A549 (cell line): ENCODE measurements around the gene CD69. TPM values are rescaled to one million over a fixed set of nuclear protein-coding genes. Genes with fewer than 3 reads are reported as not detected.

Experiments
- ATAC-seq, 2 experiments: fragments of 200-7000 bp in 1 of 2; fragments of >200 bp in 1 of 2; cut with Nextera tagmentation in 1 of 2; cut with Tn5 transposase in 1 of 2; 3 replicates each; pipeline versions ENCODE4 v1.8.0 to v1.9.1; 2018 to 2020; ENCODE audit warnings: mild to moderate bottlenecking in 1 of 2, moderate library complexity in 1 of 2
- CTCF ChIA-PET: fragments of 300-600 bp; sonication (Branson Sonifier 250); formaldehyde crosslinking; extraction: SDS; loops from one replicate; lab custom pipeline; 2021; ENCODE audit warnings: antibody characterized with exemption, inconsistent platforms; lab: Yijun Ruan, JAX
- POLR2A ChIA-PET: fragments of 350-600 bp; formaldehyde crosslinking; extraction: SDS; loops from one replicate; lab custom pipeline; 2021; ENCODE audit warnings: antibody characterized with exemption, inconsistent platforms; lab: Yijun Ruan, JAX
- DNase-seq, 2 experiments: peaks; one replicate each; pipeline versions ENCODE4 v3.0.0 to v3.0.0-alpha.2; 2011 to 2016; ENCODE audit warnings: low read depth in 1 of 2, low spot score in 1 of 2
- FAIRE-seq: peaks from 2 replicates; lab custom pipeline; 2011; peaks lifted over from hg19 to GRCh38; lab: Jason Lieb, UNC
- H3K27ac ChIP-seq, 2 experiments: fragments of >200 bp; sonication (Bioruptor Twin); formaldehyde crosslinking; 3 replicates each; pipeline ENCODE4 v1.5.1; 2016 to 2017
- H3K4me1 ChIP-seq: fragments of >200 bp; sonication (Bioruptor Twin); formaldehyde crosslinking; 3 replicates; pipeline ENCODE4 v1.6.1; 2016
- H3K4me2 ChIP-seq: fragments of >200 bp; sonication (Bioruptor Twin); formaldehyde crosslinking; 3 replicates; pipeline ENCODE4 v1.6.1; 2016
- H3K4me3 ChIP-seq: fragments of >200 bp; sonication (Bioruptor Twin); formaldehyde crosslinking; 3 replicates; pipeline ENCODE4 v1.5.1; 2016
- H3K9me3 ChIP-seq: fragments of >200 bp; sonication (Bioruptor Twin); formaldehyde crosslinking; 3 replicates; pipeline ENCODE4 v1.6.1; 2016
- CBX2 ChIP-seq: fragments of 200-600 bp; sonication (generic); IDR thresholded peaks from 2 replicates; pipeline ENCODE4 v1.6.1; 2016; ENCODE audit warnings: low read depth, mild to moderate bottlenecking, borderline replicate concordance
- CHD2 ChIP-seq: fragments of 150-350 bp; IDR thresholded peaks from 2 replicates; pipeline ENCODE4 v1.6.1; 2014; ENCODE audit warnings: low read length; ENCODE audit not compliant: partially characterized antibody
- CTCF ChIP-seq: fragments of >200 bp; sonication (Bioruptor Twin); formaldehyde crosslinking; IDR thresholded peaks from 3 replicates; pipeline ENCODE4 v1.5.1; 2016
- EHF ChIP-seq: fragments of 250-450 bp; sonication (Bioruptor Pico); IDR thresholded peaks from 2 replicates; pipeline ENCODE4 v1.5.0; 2020; ENCODE audit warnings: mild to moderate bottlenecking
- EP300 ChIP-seq, 2 experiments: fragments of >200 bp; sonication (Bioruptor Twin); formaldehyde crosslinking; IDR thresholded peaks; 2 replicates in 1 of 2; 3 replicates in 1 of 2; pipeline ENCODE4 v1.6.1; 2016 to 2017
- FOSL2 ChIP-seq, 2 experiments: fragments of 450-650 bp in 1 of 2; fragments of >200 bp in 1 of 2; sonication (Bioruptor Twin) in 1 of 2; formaldehyde crosslinking; IDR thresholded peaks; 2 replicates each; pipeline versions ENCODE4 v1.5.0 to v1.6.1; 2016 to 2020; ENCODE audit warnings: mild to moderate bottlenecking in 1 of 2, moderate library complexity in 1 of 2
- FOXS1 ChIP-seq: fragments of 250-450 bp; sonication (Bioruptor Pico); IDR thresholded peaks from 2 replicates; pipeline ENCODE4 v1.5.0; 2020; ENCODE audit warnings: mild to moderate bottlenecking, moderate library complexity
- HDAC2 ChIP-seq: fragments of 200-600 bp; sonication (generic); IDR thresholded peaks from 2 replicates; pipeline ENCODE4 v1.6.1; 2016
- HOXA7 ChIP-seq: fragments of 250-450 bp; sonication (Bioruptor Pico); IDR thresholded peaks from 2 replicates; pipeline ENCODE4 v1.5.0; 2020; ENCODE audit warnings: mild to moderate bottlenecking, moderate library complexity
- HOXB13 ChIP-seq: fragments of 250-450 bp; sonication (Bioruptor Pico); IDR thresholded peaks from 2 replicates; pipeline ENCODE4 v1.5.0; 2020; ENCODE audit warnings: low read depth, mild to moderate bottlenecking, moderate library complexity
- JUNB ChIP-seq: fragments of >200 bp; sonication (Bioruptor Twin); formaldehyde crosslinking; IDR thresholded peaks from 2 replicates; pipeline ENCODE4 v1.6.1; 2016
- KDM1A ChIP-seq: fragments of 200-600 bp; sonication (generic); IDR thresholded peaks from 2 replicates; pipeline ENCODE4 v1.6.1; 2016; ENCODE audit warnings: low read depth, mild to moderate bottlenecking
- KDM5A ChIP-seq: fragments of 200-600 bp; sonication (generic); IDR thresholded peaks from 2 replicates; pipeline ENCODE4 v1.6.1; 2016; ENCODE audit warnings: antibody characterized with exemption, mild to moderate bottlenecking
- MYC ChIP-seq: IDR thresholded peaks from 2 replicates; pipeline ENCODE4 v1.6.1; 2012; ENCODE audit warnings: mild to moderate bottlenecking, inconsistent platforms, low read length, improper control_type of control experiment, borderline replicate concordance
- NFE2L2 ChIP-seq: fragments of 150-350 bp; conservative IDR thresholded peaks from 2 replicates; pipeline ENCODE4 v1.6.1; 2014; ENCODE audit warnings: low read length
- NPAS2 ChIP-seq: fragments of 250-450 bp; sonication (Bioruptor Pico); IDR thresholded peaks from 2 replicates; pipeline ENCODE4 v1.8.0; 2022; ENCODE audit warnings: mild to moderate bottlenecking, moderate library complexity, borderline replicate concordance
- RARB ChIP-seq: fragments of 250-450 bp; sonication (Bioruptor Pico); IDR thresholded peaks from 2 replicates; pipeline ENCODE4 v1.8.0; 2021; ENCODE audit warnings: mild to moderate bottlenecking, moderate library complexity
- REST ChIP-seq: fragments of 200-600 bp; sonication (generic); IDR thresholded peaks from 2 replicates; pipeline ENCODE4 v1.6.1; 2016; ENCODE audit warnings: antibody characterized with exemption, mild to moderate bottlenecking, moderate library complexity
- SMC3 ChIP-seq: fragments of >200 bp; sonication (Bioruptor Twin); formaldehyde crosslinking; IDR thresholded peaks from 3 replicates; pipeline ENCODE4 v1.6.1; 2018; ENCODE audit warnings: inconsistent platforms
- SREBF2 ChIP-seq: fragments of 450-650 bp; IDR thresholded peaks from 2 replicates; pipeline ENCODE4 v1.6.1; 2014; ENCODE audit warnings: mild to moderate bottlenecking, moderate library complexity
- TP53 ChIP-seq: fragments of 250-450 bp; sonication (Bioruptor Pico); IDR thresholded peaks from 2 replicates; pipeline ENCODE4 v1.5.0; 2021; ENCODE audit warnings: mild to moderate bottlenecking, moderate library complexity
- ZC3H11A ChIP-seq: fragments of 450-650 bp; IDR thresholded peaks from 2 replicates; pipeline ENCODE4 v1.6.1; 2014; ENCODE audit warnings: antibody characterized with exemption, mild to moderate bottlenecking
- ZNF302 ChIP-seq: fragments of 250-450 bp; sonication (Bioruptor Pico); IDR thresholded peaks from 2 replicates; pipeline ENCODE4 v1.9.0; 2021; ENCODE audit warnings: inconsistent platforms, mild to moderate bottlenecking, moderate library complexity
- WGBS: methylation state at CpG from one replicate; pipeline ENCODE4 v1.1.6; 2017; ENCODE audit errors: missing lambda C conversion rate; 5-methylcytosine and 5-hydroxymethylcytosine counted together
- polyA plus RNA-seq, 4 experiments: library from polyadenylated mRNA; depleted of rRNA in 3 of 4; stranded (reverse); fragments of >200 nt; fragmentation: RNase III in 1 of 4; extraction: RNeasy Plus Mini Kit Qiagen cat#74134 plus additional on column Dnase treatment in 1 of 4; gene quantifications; 2 replicates in 3 of 4; 3 replicates in 1 of 4; pipeline ENCODE4 v1.2.3, GENCODE V29; 2011 to 2017
- TF ChIP-seq, protein P1 (sequence below): IDR thresholded peaks from 2 replicates; pipeline ENCODE4 v1.6.1; 2012
- TF ChIP-seq, protein P2 (sequence below): fragments of 250-450 bp; sonication (Bioruptor Pico); IDR thresholded peaks from 2 replicates; pipeline ENCODE4 v1.5.0; 2020; ENCODE audit warnings: low read depth, mild to moderate bottlenecking, moderate library complexity
- TF ChIP-seq, protein P3 (sequence below): fragments of 150-350 bp; IDR thresholded peaks from 2 replicates; pipeline ENCODE4 v1.6.1; 2014; ENCODE audit warnings: low read depth, mild to moderate bottlenecking, low read length
- TF ChIP-seq, protein P4 (sequence below): fragments of 450-650 bp; IDR thresholded peaks from 2 replicates; pipeline ENCODE4 v1.6.1; 2014; ENCODE audit warnings: antibody characterized with exemption

Gene CD69
- polyA plus RNA-seq, 2 of the 4 experiments (the other 2 are of a cell fraction): not detected

DNA sequence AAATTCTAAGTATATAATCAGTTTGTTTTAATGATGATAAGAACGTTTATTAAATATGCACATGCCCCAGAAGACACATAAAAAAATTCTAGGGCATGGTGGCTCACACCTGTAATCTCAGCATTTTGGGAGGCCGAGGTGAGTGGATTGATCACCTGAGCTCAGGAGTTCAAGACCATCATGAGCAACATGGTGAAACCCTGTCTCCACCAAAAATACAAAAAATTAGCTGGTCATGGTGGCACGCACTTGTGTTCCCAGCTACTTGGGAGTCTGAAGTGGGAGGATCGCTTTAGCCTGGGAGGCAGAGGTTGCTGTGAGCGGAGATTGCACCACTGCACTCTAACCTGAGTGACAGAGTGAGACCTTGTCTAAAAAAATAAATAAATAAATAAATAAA is 4.0 kb downstream of the CD69 start:
- POLR2A ChIA-PET: no interaction called here
- H3K4me3 ChIP-seq: no peak overlapping the region
- 55% methylated on average over 5 of the region's 5 CpGs for WGBS
- CTCF ChIA-PET: interaction anchor here (1.0 kb wide), 1 partner anchor 8 kb away, joined by 4 read pairs; no protein-coding TSS in a partner anchor
- H3K4me1 ChIP-seq: no peaks in the 10 kb centered on the region
- ATAC-seq: no peak
- H3K9me3 ChIP-seq: no peaks in the 10 kb centered on the region
- TF ChIP-seq ZNF302 (CRISPR knock-in tag): no peak
- TF ChIP-seq CBX2: no peak
- no peak for TF ChIP-seq JUNB
- no peak for TF ChIP-seq FOSL2 (IDR thresholded peaks at IDR 0.05)
- no peak for TF ChIP-seq FOSL2 (CRISPR knock-in tag; IDR thresholded peaks at IDR 0.05)
- TF ChIP-seq EHF (CRISPR knock-in tag): no peak
- no peak for TF ChIP-seq HDAC2
- TF ChIP-seq, protein P1, sequence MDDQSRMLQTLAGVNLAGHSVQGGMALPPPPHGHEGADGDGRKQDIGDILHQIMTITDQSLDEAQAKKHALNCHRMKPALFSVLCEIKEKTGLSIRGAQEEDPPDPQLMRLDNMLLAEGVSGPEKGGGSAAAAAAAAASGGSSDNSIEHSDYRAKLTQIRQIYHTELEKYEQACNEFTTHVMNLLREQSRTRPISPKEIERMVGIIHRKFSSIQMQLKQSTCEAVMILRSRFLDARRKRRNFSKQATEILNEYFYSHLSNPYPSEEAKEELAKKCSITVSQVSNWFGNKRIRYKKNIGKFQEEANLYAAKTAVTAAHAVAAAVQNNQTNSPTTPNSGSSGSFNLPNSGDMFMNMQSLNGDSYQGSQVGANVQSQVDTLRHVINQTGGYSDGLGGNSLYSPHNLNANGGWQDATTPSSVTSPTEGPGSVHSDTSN: no peak
- no peak for TF ChIP-seq KDM1A
- TF ChIP-seq ZC3H11A: no peak
- TF ChIP-seq HOXB13: no peak
- TF ChIP-seq, protein P2, sequence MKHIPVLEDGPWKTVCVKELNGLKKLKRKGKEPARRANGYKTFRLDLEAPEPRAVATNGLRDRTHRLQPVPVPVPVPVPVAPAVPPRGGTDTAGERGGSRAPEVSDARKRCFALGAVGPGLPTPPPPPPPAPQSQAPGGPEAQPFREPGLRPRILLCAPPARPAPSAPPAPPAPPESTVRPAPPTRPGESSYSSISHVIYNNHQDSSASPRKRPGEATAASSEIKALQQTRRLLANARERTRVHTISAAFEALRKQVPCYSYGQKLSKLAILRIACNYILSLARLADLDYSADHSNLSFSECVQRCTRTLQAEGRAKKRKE: no peak
- TF ChIP-seq NPAS2 (CRISPR knock-in tag): no peak
- no peak for TF ChIP-seq CHD2
- no peak for TF ChIP-seq MYC
- no peak for TF ChIP-seq TP53 (CRISPR knock-in tag)
- TF ChIP-seq NFE2L2: no peak
- no peak for TF ChIP-seq REST
- TF ChIP-seq RARB: no peak
- no peak for TF ChIP-seq HOXA7 (CRISPR knock-in tag)
- TF ChIP-seq SREBF2: no peak
- TF ChIP-seq, all 56 proteins: peak for 0
- FAIRE-seq: no peak
- DNase-seq: no peak
- Histone ChIP-seq H3K27ac (no peak overlapping the region), H3K4me2 (no peak overlapping the region)

DNA sequence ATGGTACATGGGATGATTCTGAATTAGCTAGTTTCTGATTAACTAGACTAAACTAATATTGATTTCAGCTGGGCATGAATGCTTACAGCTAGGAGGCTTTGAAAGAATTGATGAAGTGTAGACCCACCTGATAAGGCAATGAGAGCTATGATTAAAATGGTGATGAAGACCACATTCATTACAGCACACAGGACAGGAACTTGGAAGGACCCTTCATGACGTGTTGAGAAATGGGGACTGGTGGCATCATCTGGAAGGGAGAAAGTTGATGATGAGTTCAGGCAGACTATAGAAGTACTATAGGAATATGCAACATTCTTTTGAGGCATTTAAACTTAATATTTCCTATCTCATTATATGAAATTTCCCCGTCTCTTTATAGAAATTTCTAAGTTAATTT is 4.5 kb downstream of the CD69 start:
- Histone ChIP-seq H3K4me2 (no peak overlapping the region), H3K27ac (no peak overlapping the region), H3K9me3 (no peaks in the 10 kb centered on the region), H3K4me1 (no peaks in the 10 kb centered on the region), H3K4me3 (no peak overlapping the region)
- ChIA-PET POLR2A (no interaction called here), CTCF (no interaction called here)
- WGBS: 20% methylated on average over 2 of the region's 2 CpGs
- ATAC-seq (no peak), FAIRE-seq (no peak), DNase-seq (no peak)
- TF ChIP-seq NFE2L2 (no peak), KDM5A (no peak), EP300 (IDR thresholded peaks at IDR 0.05) (no peak), HOXA7 (CRISPR knock-in tag) (no peak), CTCF (no peak), SMC3 (no peak), HDAC2 (no peak), CHD2 (no peak), MYC (no peak), FOXS1 (no peak)
- TF ChIP-seq, protein P3, sequence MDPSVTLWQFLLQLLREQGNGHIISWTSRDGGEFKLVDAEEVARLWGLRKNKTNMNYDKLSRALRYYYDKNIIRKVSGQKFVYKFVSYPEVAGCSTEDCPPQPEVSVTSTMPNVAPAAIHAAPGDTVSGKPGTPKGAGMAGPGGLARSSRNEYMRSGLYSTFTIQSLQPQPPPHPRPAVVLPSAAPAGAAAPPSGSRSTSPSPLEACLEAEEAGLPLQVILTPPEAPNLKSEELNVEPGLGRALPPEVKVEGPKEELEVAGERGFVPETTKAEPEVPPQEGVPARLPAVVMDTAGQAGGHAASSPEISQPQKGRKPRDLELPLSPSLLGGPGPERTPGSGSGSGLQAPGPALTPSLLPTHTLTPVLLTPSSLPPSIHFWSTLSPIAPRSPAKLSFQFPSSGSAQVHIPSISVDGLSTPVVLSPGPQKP: no peak
- TF ChIP-seq, protein P4, sequence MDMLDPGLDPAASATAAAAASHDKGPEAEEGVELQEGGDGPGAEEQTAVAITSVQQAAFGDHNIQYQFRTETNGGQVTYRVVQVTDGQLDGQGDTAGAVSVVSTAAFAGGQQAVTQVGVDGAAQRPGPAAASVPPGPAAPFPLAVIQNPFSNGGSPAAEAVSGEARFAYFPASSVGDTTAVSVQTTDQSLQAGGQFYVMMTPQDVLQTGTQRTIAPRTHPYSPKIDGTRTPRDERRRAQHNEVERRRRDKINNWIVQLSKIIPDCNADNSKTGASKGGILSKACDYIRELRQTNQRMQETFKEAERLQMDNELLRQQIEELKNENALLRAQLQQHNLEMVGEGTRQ: no peak
